Kidney epithelial cell (primary cell): ENCODE measurements around the gene KIF18B. TPM values are rescaled to one million over a fixed set of nuclear protein-coding genes. Genes with fewer than 3 reads are reported as not detected.

Experiments used
- DNase-seq: peaks from one replicate; pipeline ENCODE4 v3.0.0-alpha.2; 2010; ENCODE audit warnings: low read depth
- H3K27me3 ChIP-seq: 2 replicates; pipeline ENCODE4 v1.6.0; 2011; ENCODE audit warnings: low read length; ENCODE audit not compliant: control insufficient read depth, insufficient read depth
- H3K36me3 ChIP-seq: 2 replicates; pipeline ENCODE4 v1.5.1; 2011; ENCODE audit warnings: low read length; ENCODE audit not compliant: control insufficient read depth, insufficient read depth
- H3K4me3 ChIP-seq: 2 replicates; pipeline ENCODE4 v1.5.1; 2011; ENCODE audit warnings: low read depth, mild to moderate bottlenecking, control low read depth, low read length
- CTCF ChIP-seq: IDR thresholded peaks from 2 replicates; pipeline ENCODE4 v1.5.1; 2011; ENCODE audit warnings: mild to moderate bottlenecking, moderate library complexity, low read length, control low read depth, inconsistent platforms; ENCODE audit not compliant: insufficient read depth, poor library complexity, severe bottlenecking
- total RNA-seq: library from RNA; depleted of rRNA; stranded (reverse); fragments of >200 nt; gene quantifications from 2 replicates; pipeline ENCODE4 v1.2.3, GENCODE V29; 2015

Gene KIF18B
- total RNA-seq, 1 donor from 2014 or later, result 1.4 TPM

- Histone ChIP-seq H3K27me3 (peaks cover 21% of the 10 kb centered on the region), H3K36me3 (no peaks in the 10 kb centered on the region), H3K4me3 (no peak overlapping the region)
- DNase-seq, result no peak
- TF ChIP-seq CTCF, result no peak
Observed at GRCh38 chr17:44960691-44961090, 13.1 kb upstream of the KIF18B start.

DNA sequence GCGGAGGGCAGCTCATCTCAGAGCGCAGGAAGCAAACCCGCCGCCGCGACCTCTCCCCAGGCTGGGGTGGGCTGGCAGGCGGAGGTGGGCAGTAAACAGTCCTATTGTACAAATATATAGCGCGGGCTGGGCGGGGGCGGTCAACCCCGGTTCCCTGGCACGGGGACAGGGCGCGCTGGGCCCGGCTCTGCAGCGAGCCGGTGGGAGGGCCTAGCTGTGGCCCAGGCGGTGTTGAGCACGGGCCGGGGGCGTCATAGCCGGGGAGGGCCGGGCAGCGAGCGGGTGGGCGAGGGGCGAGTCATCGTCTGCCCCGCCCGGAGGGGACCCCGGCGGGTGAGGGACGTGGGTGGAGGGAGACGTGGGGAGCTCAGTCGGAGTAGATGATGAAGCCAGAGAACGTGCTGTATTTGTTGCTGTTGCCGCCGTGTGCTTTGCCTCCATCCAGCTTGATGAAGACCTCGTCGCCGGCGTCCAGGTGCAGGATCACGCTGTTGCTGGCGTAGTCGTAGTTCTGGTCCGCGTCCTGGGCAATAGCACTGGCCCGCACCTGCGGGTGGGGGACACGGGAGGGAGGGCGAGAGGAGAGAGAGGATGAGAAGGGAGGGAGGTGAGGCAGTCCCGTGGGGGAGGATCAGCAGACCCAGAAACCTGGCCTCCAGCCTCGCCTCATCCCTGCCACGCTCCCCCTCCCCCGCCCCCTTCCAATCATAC lies 12.4 kb upstream of the KIF18B start:
- no peaks in the 10 kb centered on the region for H3K36me3 ChIP-seq
- DNase-seq, result no peak
- TF ChIP-seq CTCF, result no peak
- no peak overlapping the region for H3K4me3 ChIP-seq
- H3K27me3 ChIP-seq, result peaks cover 18% of the 10 kb centered on the region

DNA sequence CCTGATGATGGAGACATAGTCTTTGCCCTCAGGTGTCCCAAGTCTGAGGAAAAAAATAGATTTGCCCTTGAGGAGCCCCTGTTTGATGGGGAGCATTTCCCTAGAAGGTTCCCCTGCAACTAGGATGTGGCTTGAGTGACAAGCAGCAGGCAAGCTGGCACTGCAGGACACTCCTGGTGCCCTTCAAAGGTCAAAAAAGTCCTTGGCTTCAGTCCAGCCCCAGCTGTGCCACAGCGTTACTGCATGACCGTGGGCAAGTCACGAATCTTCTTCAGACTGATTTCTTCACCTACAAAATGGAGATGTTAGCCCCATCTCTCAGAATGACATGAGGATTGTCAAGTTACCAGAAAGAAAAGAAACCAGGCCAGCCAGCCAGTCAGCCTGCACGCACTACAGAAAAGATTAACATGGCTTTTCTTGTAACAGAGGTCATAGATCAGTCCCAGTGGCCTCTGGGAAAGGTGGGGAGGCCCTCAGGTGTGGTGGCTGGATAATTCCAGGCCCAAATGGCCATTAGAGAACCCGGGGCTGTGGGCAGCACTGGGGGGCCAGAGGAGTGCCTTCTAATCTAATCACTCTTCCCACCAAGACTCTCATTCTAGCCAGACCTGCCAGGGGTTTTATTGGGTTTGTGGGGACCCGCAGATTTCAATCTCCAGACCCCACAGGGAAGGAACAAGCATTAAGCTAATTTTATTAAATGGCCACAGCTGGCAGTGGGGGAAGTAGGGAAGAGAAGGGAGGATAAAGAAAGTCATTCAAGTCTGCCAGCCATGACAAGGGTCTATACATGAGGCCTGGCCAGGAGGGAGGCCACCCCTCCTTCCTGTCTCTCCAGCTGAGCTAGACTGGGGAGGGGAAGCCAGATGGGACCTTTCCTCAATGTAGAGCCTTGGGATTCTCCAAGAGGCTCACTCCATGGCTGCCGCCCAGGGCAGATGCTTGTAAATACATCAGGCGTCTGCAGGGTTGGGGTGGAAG lies 9.7 kb upstream of the KIF18B start:
- DNase-seq, result no peak
- peaks cover 13% of the 10 kb centered on the region for H3K27me3 ChIP-seq
- no peak for TF ChIP-seq CTCF
- no peaks in the 10 kb centered on the region for H3K36me3 ChIP-seq
- no peak overlapping the region for H3K4me3 ChIP-seq

- TF ChIP-seq CTCF, result no peak
- no peak for DNase-seq
- H3K36me3 ChIP-seq, result no peaks in the 10 kb centered on the region
Observed at GRCh38 chr17:44955674-44956425, 8.3 kb upstream of the KIF18B start.

DNA sequence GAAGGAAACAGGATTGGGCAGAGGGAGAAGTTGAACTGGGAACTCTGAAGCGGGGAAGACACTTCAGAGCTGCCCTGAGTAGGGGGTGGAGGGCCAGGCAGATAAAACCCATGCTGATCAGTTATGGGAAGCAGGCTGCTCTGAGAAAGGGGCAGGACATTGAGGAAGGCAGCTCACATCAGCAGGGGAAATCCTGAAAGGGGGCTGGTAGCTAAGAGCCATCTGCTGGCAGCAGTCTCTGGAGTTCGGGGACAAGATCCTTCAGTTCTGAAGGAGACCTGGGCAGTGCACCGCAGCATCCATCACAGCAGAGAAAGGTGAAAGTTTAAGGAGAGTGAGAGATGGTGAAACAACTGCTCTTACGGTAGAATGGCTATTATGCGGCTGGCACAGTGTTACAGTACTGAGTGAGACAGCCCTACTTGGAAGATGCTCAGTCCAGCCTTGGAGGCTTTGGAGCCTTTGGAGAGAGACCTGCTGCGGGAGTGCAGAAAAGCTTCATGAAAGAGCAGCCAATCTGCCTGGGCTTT lies 5.4 kb upstream of the KIF18B start:
- no peaks in the 10 kb centered on the region for H3K36me3 ChIP-seq
- H3K27me3 ChIP-seq, result no peaks in the 10 kb centered on the region
- no peak for DNase-seq
- no peak overlapping the region for H3K4me3 ChIP-seq
- TF ChIP-seq CTCF, result no peak

More at GRCh38 chr17:44955674-44956425, 8.3 kb upstream of the KIF18B start:
- Histone ChIP-seq H3K27me3 (peaks cover 13% of the 10 kb centered on the region), H3K4me3 (no peak overlapping the region)
